Head of caudate nucleus (tissue), 42 donors: Measurements from ENCODE around the gene NDUFB7.
"Not testable (repeated sequence)": the region's sequence is repeated elsewhere in the genome, so short reads cannot be mapped to it uniquely, and the experiment has no call there.

Source experiments
- DNase-seq, 42 donors: peaks; one replicate each; pipeline versions ENCODE4 v3.0.0 to v3.0.0-alpha.2; 2020 to 2021; ENCODE audit warnings: mixed read lengths in 7 of 42
- intact Hi-C: fragments of 100-400 bp; cut with DNase I; formaldehyde crosslinking; loops from one replicate; pipeline ENCODE4 v1.15.0; 2022

Gene NDUFB7

DNA sequence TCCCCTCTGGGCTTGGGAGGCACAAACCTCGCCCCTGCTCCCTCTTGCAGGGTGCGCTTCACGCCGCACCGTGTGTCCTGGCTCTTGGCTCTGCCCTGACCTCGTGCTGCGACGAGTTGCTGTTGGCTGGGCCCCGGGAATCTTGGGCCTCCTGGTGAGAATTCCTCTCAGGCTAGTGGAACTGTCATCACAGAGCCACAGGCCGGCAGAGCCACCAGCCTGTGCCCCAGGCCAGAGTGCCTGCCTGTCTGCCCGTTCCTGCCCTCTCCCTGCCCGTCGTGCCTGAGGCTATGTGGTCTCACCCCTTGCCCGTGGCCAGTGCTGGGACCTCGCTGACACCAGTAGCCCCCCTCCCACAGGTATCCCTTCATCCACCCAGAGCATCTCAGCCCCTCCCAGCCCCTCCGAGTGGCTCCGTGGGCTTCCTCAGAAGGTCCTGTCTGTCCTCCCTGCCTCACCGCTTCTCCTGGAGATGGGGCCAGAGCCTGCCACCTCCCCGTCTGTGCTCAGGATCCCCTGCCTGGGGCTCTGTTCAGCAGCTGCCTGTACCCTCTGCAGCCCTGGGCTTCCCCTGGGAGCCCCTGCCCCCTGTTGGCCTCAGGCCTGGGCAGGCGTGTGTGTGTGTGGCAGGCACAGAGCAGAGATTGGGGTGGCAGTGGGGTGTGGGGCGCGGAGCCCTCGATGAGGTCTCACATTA lies 13.3 kb downstream of the NDUFB7 start:
- intact Hi-C loops = no loop called here

DNA sequence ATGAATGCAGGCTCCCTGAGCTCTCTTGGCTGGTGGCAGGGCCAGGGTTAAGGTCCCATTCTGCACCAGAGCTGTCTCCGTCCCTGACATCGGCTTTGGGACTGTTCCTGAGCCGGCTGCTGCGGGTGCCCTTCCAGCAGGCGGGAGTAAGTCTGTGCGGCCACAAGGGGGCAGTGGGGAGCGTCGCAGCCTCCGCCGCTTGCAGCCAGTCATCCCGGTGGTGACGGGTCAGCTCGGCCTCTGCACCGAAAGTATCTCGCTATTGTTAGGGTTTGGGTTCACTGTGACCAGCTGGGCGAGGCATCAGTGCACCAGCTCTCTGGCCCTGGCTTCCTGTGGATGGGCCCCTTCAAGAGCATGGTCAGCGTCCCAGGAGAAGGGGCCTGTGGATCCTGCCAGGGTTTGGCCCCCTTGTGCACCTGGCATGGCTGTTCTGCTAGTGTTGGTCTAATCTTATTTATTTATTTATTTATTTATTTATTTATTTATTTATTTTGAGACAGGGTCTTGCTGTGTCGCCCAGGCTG lies 15.1 kb downstream of the NDUFB7 start:
- intact Hi-C loops = no loop called here

More for the DNA sequence above, 13.3 kb downstream of the NDUFB7 start:
- no peak for DNase-seq

DNA sequence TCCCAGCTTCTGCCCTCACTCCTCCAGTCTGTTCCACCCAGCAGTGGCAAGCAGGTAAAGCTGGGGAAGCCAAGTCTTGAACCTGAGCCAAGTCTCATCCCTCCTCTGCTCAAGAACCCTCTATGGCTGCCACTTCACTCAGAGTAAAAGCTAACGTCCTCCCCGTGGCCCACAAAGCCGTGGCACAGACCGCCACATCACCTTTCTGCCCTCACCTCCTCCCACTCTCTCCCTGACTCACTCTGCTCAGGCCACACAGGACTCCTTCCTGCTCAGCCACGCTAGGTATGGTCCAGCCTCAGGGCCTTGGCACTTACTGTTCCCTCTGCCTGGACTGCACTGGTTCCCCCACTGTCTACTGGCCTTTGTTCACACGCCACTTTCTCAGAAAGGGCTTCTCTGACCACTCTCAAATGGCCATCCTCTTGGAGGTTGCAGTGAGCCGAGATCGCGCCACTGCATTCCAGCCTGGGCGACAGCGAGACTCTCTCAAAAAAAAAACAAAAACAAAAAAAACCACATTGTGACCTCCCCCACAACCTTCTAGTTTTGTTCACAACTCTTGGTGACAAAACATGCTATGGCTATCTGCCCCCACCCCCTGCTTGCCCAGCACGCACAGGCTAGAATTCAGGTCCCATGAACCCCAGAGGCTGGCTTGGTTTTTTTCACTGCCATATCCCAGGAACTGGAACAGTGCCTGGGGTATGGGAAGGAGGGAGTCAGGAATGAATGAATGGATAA lies 15.8 kb downstream of the NDUFB7 start:
- no peak for DNase-seq
- intact Hi-C loops = no loop called here

More for the DNA sequence above, 15.1 kb downstream of the NDUFB7 start:
- DNase-seq = peak; percentile 68 to 92 (median 85)

GRCh38 chr19:14554382-14554812 lies 17.5 kb downstream of the NDUFB7 start:
- intact Hi-C loops = no loop called here
- peak in 14 of 42 donors; percentile 28 to 63 (median 44) for DNase-seq

DNA sequence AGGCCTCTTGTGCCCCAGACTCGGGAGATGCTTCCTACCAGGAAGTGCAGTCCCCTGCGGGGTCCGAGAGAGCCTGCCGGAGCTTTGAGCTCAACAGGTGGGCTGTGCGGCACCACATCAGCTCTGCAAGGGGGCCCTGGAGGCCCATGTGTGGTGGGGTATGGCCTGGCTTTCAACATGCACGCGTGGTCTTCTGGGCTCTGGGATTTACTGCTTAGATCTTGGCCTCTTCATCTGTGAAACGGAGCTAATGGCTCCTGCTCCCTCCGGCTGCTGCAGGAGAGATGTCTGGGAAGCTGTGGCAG lies 18.0 kb downstream of the NDUFB7 start:
- intact Hi-C loops = no loop called here
- DNase-seq = no peak

- no peak for DNase-seq
- intact Hi-C loops = no loop called here
Measured at GRCh38 chr19:14553042-14553938, 18.6 kb downstream of the NDUFB7 start.

DNA sequence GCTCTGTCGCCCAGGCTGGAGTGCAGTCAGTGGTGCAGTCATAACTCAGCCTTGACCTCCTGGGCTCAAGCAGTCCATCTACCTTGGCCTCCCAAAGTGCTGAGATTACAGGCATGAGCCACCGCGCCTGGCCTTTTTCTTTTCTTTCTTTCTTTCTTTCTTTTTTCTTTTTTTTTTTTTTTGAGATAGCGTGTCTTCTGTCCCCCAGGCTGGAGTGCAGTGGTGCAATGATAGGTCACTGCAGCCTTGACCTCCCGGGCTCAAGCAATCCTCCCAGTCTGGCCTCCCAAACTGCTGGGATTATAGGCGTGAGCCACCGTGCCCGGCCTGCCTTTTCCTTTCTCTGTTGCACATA lies 19.9 kb downstream of the NDUFB7 start:
- DNase-seq, intact Hi-C loops: not testable (repeated sequence)

DNA sequence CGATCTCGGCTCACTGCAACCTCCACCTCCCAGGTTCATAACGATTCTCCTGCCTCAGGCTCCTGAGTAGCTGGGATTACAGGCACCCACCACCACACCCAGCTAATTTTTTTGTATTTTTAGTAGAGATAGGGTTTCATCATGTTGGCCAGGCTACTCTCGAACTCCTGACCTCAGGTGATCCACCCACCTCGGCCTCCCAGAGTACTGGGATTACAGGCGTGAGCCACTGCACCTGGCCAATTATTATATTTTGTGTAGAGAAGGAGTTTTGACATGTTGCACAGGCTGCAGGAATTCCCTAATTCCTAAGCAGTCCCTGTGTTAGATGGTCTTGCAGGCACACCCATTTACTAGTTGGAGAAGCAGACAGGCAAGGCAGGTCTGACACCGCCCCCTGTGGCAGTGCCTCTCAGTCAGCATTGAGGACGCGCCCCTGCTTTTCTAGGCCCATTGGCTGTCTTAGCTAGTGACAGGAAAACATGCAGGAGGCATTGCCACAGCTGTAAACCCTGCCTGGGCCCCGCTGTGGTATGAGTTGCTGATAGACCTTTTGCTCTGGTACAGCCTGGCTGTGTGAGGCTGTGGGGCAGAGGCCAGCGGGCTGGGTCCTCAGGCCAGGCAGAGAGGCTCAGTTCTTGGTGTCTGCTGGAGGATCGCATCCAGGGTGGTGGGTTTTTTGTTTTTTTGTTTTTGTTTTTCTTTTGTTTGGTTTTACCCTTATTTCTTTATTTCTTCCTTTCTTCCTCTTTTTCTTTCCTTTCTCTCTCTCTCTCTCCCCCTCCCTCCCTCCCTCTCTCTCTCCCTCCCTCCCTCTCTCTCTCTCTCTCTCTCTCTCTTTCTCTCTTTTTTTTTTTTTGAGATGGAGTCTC lies 20.5 kb downstream of the NDUFB7 start:
- DNase-seq = peak in 18 of 42 donors; percentile 32 to 78 (median 52)
- intact Hi-C loops = not testable (repeated sequence)

GRCh38 chr19:14550201-14550754 lies 21.6 kb downstream of the NDUFB7 start:
- DNase-seq = no peak
- intact Hi-C loops = no loop called here

DNA sequence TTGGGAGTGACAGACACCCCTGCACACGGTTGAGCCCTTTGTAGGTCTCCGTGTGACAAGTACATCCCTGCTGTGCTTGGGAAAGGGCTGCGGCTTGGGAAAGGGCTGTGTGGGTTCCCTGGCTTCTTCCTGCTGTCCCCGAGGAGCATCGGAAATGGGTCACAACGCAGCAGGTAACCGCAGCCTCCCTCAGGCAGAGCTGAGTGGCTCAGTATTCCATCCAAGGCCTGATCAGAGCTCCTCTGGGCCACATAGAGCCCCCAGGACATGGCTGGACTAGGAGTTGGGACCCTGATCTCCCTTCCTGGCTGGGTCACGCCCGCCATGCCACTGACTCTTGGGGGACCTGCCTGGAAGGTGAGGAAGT lies 26.2 kb downstream of the NDUFB7 start:
- intact Hi-C loops = no loop called here
- no peak for DNase-seq

- intact Hi-C loops = no loop called here
- DNase-seq = peak; percentile 87 to 98 (median 94)
Measured at GRCh38 chr19:14544977-14545715, 26.7 kb downstream of the NDUFB7 start.

- intact Hi-C loops = no loop called here
- no peak for DNase-seq
Measured at GRCh38 chr19:14544047-14544446, 27.8 kb downstream of the NDUFB7 start.

DNA sequence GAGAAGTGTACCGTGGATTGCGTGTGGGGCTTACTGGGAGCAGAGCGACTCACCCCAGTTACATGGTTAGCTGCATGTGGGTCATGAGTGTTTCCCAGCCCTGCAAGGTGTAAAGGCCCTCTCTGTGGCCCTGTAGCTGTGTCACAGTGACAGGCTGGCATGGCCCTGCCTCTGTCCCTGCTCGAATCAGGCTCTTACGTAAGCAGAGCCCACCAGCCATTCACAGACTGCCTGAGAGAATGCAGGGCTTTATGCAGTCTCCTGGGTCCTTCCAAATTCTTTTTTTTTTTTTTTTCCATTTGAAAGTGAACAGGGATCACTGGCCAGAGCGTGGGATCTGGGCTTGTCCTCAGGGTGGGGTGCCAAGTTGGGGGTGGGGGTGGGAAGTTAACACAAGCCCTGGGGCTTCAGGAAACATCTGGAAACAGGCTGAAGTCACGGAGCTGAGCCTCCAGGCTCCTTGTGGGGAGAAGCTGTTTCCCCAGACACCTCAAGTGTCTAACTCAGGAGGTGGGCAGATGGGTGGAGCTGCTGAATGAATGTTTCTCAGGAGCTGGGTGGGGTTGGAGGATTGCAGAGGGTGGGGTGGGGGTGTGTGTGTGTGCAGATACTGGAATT lies 29.0 kb downstream of the NDUFB7 start:
- intact Hi-C loops = no loop called here
- DNase-seq = peak in 28 of 42 donors; percentile 27 to 92 (median 51)

DNA sequence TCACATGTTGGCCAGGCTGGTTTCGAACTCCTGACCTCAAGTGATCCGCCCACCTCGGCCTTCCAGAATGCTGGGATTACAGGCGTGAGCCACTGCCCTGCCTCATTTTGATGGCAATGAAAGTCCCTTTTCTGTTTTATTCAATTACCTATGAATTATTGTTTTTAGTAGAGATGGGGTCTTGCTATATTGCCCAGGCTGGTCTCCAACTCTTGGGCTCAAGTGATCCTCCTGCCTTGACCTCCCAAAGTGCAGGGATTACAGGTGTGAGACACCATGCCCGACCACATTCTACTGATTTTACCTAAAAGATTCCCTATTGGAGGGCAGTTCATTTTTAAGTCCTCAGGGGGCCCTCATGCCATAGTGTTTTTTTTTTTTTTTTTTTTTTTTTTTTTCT lies 29.9 kb downstream of the NDUFB7 start:
- intact Hi-C loops, DNase-seq: not testable (repeated sequence)

GRCh38 chr19:14540741-14541525 lies 30.9 kb downstream of the NDUFB7 start:
- no peak for DNase-seq
- intact Hi-C loops = no loop called here

GRCh38 chr19:14536926-14537692 lies 34.8 kb downstream of the NDUFB7 start:
- peak in 9 of 42 donors; percentile 28 to 72 (median 44) for DNase-seq
- intact Hi-C loops = no loop called here
